HG03571 (cell line): ENCODE measurements around the gene DPY19L2.
"Not testable (repeated sequence)": the region's sequence is repeated elsewhere in the genome, so short reads cannot be mapped to it uniquely, and the experiment has no call there.

Experiments
- ATAC-seq: cut with Tn5 transposase; IDR thresholded peaks from one replicate; pipeline ENCODE4 v1.9.1; 2021; ENCODE audit not compliant: unreplicated experiment

Gene DPY19L2

GRCh38 chr12:63668800-63669365 is 590 bp upstream of the DPY19L2 start:
- peak; percentile 27 for ATAC-seq

GRCh38 chr12:63663005-63663404 is 5.3 kb downstream of the DPY19L2 start:
- ATAC-seq = not testable (repeated sequence)

- ATAC-seq = not testable (repeated sequence)
These were observed 9.8 kb downstream of the DPY19L2 start for GRCh38 chr12:63658501-63658900.

- ATAC-seq = not testable (repeated sequence)
These were observed 11.9 kb downstream of the DPY19L2 start for GRCh38 chr12:63656407-63656806.

- not testable (repeated sequence) for ATAC-seq
These were observed 12.6 kb downstream of the DPY19L2 start for GRCh38 chr12:63655543-63656257.

- ATAC-seq = not testable (repeated sequence)
These were observed 13.8 kb downstream of the DPY19L2 start for GRCh38 chr12:63654481-63654880.

DNA sequence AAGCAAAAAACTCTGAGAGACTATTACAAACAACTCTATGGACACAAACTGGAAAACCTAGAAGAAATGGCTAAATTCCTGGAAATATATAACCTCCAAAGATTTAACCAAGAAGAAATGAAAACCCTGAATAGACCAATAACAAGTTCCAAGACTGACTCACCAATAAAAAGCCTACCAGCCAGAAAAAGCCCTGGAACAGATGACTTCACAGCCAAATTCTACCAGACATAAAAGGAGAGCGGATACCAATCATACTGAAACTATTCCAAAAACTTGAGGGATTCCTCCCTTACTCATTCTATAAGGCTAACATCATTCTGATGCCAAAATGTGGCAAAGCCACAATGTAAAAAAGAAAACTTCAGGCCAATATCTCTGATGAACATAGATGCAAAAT is 18.8 kb downstream of the DPY19L2 start:
- not testable (repeated sequence) for ATAC-seq

DNA sequence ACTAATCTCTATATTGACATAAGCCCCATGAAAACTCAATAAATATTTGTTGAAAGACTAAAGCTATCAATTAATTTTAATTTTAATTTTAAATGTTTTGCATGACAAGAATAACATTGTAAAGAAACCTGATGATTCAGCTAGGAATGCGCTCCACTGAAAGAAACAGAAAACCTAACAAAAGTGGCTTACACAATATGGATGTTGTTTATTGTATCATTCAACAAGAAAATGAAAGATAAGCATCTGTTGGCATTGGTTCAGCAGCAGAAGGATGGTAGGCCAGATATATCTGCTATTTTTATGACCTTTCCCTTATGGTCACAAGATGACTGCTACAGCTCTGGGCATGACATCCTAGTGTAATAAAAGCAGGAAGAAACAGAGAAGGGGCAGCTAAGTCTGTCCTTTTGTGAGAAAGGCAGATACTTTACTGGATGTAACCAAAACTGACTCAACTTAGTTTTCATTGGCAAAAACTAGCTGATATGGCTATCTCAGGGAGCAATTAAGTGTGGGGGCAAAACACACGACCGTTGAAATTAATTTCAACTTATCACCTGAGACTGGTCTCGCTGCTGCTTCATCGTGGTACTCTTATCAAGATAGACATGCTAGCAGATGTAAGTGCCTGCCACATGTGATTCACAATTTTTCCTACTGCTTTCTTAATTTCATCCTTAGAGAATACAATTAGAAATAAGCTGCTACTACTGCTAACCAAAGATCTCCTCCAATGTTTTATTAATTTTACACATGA is 24.7 kb downstream of the DPY19L2 start:
- ATAC-seq = not testable (repeated sequence)

DNA sequence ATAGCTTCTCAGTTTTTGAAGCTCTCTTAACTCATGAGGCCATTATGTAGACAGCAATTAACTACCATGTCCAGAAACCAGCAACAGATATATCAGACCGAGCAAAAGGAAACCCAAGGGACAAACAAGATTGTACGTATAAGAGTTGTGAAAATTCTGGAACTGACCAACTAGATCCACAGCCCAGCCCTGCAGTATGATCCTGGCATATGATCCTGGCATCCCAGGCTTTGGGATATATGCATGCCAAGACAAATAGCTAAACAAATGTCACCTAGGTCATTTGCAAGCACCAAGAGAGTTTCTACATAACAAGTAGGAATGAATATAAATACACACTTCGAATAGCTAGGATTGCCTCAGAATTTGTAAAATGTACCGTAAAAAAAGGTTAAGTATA is 44.0 kb downstream of the DPY19L2 start:
- not testable (repeated sequence) for ATAC-seq

GRCh38 chr12:63615544-63615943 is 52.7 kb downstream of the DPY19L2 start:
- not testable (repeated sequence) for ATAC-seq

DNA sequence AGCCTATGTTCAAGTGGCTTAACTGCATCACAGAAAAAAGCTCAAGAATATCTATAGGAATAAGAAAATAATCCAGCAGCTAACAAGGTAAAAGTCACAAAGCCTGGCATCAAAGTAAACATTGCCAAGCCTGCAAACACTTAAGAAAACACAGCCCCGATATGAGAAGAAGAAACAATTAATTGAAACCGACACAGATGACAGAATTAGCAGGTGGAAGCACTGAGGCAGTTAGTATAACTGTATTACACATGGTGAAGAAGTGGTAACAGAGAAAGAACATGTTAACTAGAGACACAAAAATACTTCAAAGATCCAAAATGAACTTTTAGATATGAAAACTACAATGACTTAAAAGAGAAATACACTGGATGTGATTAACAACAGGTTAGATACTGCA is 57.0 kb downstream of the DPY19L2 start:
- ATAC-seq = not testable (repeated sequence)

DNA sequence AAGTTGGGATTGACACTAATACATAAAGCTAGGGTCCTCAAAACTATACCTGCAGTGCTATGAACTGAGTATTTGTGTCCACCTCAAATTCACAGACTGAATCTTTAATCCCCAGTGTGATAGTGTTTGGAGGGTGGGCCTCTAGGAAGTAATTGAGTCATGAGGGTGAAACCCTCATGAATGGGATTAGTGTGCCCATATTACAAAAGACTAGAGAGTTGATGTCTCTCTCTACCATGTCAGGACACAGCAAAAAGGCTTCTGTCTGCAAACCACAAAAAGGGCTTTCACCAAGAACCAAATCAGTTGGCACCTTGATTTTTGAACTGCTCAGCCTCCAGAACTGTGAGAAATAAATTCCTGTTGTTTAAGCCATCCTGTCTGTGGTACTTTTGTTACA is 59.0 kb downstream of the DPY19L2 start:
- not testable (repeated sequence) for ATAC-seq

GRCh38 chr12:63604985-63605384 is 63.3 kb downstream of the DPY19L2 start:
- ATAC-seq = not testable (repeated sequence)

DNA sequence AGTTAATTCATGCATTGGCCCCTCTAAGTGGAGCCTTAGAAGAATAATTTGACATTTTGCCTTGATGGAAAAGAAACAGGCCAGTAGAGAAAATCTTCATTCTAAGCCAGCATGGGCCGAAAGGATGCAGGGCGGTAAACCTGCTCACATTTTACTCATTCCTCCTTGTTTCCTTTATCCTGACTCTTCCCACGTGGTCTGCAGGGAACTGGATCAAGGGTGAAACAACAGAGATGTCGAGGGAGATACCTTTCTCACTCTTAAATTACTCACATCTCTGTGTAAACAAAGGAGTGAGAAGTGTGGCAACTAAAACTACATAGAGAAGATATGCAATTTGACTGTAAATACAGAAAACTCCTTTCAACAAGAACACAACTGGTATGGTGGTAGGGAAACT is 73.5 kb downstream of the DPY19L2 start:
- ATAC-seq = not testable (repeated sequence)

DNA sequence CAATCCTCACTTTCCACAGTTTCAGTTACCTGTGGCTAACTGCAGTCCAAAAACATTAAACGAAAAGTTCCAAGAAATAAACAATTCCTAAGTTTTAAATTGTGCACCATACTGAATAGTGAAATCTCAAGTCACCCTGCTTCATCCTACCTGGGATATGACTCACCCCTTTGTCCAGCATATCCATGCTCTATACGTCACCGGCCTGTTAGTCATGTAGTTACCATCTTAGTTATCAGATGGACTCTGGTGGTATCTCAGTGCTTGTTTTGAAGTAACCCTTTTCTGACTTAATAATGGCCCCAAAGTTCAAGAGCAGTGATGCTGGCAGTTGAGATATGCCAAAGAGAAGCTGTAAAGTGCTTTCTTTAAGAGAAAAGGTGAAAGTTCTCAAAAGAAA is 83.9 kb downstream of the DPY19L2 start:
- ATAC-seq = not testable (repeated sequence)

DNA sequence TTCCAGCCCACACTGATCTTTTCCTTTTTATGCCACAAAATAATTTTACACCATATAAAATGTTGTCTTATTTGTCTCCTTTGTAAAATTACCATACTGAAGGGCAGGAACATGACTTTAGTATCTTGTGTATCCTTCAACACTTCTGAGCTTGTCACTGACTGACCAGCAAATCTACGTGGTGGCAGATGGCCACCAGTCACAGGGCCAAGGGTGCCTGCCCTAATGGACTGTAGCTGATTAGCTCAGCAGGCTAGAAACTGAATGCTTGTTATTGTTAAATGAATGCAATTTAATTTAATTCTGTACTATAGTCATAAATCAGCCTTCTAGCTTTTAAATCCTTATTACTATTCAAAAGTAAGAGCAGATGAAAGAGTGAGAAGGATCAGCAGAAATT is 85.0 kb downstream of the DPY19L2 start:
- ATAC-seq = not testable (repeated sequence)

GRCh38 chr12:63577631-63578030 is 90.7 kb downstream of the DPY19L2 start:
- ATAC-seq = not testable (repeated sequence)

GRCh38 chr12:63572038-63572437 is 96.3 kb downstream of the DPY19L2 start:
- ATAC-seq = not testable (repeated sequence)

- ATAC-seq = not testable (repeated sequence)
These were observed 109.8 kb downstream of the DPY19L2 start for GRCh38 chr12:63558445-63558844.

GRCh38 chr12:63551397-63551796 is 116.9 kb downstream of the DPY19L2 start:
- not testable (repeated sequence) for ATAC-seq

- not testable (repeated sequence) for ATAC-seq
These were observed 119.3 kb downstream of the DPY19L2 start for GRCh38 chr12:63549034-63549433.
